ENCODE data around the gene DEFB121. TPM values are rescaled to one million over a fixed set of nuclear protein-coding genes. Genes with fewer than 3 reads are reported as not detected.

The DEFB121 gene
- total and polyA plus RNA-seq, 2 donors (not counting 1 experiment from before 2014, with no cell fraction given), result not detected

DNA sequence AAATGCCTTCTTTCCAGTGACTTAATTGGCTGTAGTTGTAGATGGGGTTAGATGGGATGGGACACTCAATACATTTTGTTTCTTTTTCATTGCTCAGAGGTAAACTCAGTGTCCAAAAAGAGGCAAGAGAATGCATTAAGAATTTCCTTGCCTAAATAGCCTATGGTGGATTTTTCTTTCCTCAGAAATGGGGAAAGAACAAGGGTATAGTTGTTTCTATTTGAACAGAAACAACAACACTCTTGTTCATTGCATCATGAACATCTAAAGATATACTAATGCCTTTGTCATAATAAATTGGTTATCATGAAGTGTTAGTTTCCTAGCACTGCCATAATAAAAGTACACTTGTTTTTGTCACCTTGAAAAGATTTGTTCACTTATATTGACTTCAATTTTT, 19.8 kb upstream of the DEFB121 start:
- no peak for DNase-seq
- ATAC-seq (ENCODE audit: low read depth), result no peak
- ChIA-PET CTCF (no interaction called here), POLR2A (no interaction called here)
- H3K4me1 Mint-ChIP-seq, result no peaks in the 10 kb centered on the region
- no peak overlapping the region for H3K4me2 ChIP-seq (replicated peaks; ENCODE audit: low read depth, low read length, poor library complexity, severe bottlenecking)
- H3K9me3 ChIP-seq (ENCODE audit: control extremely low read depth in 1 of 3, control insufficient read depth in 2 of 3, insufficient read depth in 1 of 3, low read length in 2 of 3), result no peaks in the 10 kb centered on the region
- H3K9me3 Mint-ChIP-seq (ENCODE audit: insufficient read depth), result no peaks in the 10 kb centered on the region
- H4K20me1 ChIP-seq (ENCODE audit: control insufficient read depth, insufficient read depth, low read length, poor library complexity, severe bottlenecking), result no peaks in the 10 kb centered on the region
- H3K9ac ChIP-seq (ENCODE audit: low read length), result no peak overlapping the region
- H2AFZ ChIP-seq (ENCODE audit: insufficient read depth, low read depth, low read length, poor library complexity, severe bottlenecking), result no peak overlapping the region
- no peak overlapping the region for H3K4me3 ChIP-seq (ENCODE audit: control extremely low read depth in 1 of 5, extremely low read depth in 1 of 5, insufficient read depth in 1 of 5, low read depth in 2 of 5, low read length in 4 of 5)
- H3K4me1 ChIP-seq (ENCODE audit: control insufficient read depth in 2 of 2, insufficient read depth in 2 of 2, low read length in 2 of 2), result no peaks in the 10 kb centered on the region
- peaks cover 0 to 3% (median 0%) of the 10 kb centered on the region in 4 experiments for H3K27me3 ChIP-seq (replicated peaks in 1 of 4; ENCODE audit: control extremely low read depth in 1 of 4, control insufficient read depth in 3 of 4, insufficient read depth in 4 of 4, low read length in 3 of 4)
- intact Hi-C loops (cut with micrococcal nuclease), result no loop called here
- no peaks in the 10 kb centered on the region for H3K36me3 ChIP-seq (replicated peaks in 1 of 2; ENCODE audit: control extremely low read depth in 1 of 2, control insufficient read depth in 1 of 2, extremely low read depth in 1 of 2, insufficient read depth in 2 of 2, low read length in 1 of 2)
- TF ChIP-seq EZH2 (IDR thresholded peaks at IDR 0.05; ENCODE audit: borderline replicate concordance, insufficient read depth, low read depth, low read length, poor library complexity, severe bottlenecking) (no peak), CTCF (IDR thresholded peaks at IDR 0.05) (no peak)
- H3K27me3 Mint-ChIP-seq, result peaks cover 6% of the 10 kb centered on the region
- no peak overlapping the region for H3K27ac Mint-ChIP-seq
- no peak overlapping the region for H3K4me3 Mint-ChIP-seq
- no peaks in the 10 kb centered on the region for H3K79me2 ChIP-seq (ENCODE audit: control insufficient read depth, insufficient read depth, low read length)
- H3K27ac ChIP-seq (ENCODE audit: low read length in 2 of 2), result no peak overlapping the region

DNA sequence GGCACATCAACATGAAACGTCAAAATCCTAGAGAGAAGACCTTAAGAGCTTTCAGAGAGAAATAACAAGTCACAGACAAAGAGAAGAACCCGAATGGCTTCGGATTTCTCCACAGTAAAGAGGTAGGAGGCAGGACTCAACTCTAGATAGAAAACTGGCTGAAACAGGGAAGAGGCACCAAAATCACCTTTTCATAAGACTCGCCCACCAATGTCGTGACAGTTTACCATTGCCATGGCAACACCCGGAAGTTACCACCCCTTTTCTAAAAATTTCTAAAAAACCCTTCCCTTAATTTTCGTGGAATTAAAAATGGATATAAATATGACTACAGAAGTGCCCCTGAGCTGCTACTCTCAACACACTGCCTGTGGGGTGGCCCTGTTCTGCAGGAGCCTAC, 12.3 kb upstream of the DEFB121 start:
- no peaks in the 10 kb centered on the region for H4K20me1 ChIP-seq (ENCODE audit: control insufficient read depth, insufficient read depth, low read length, poor library complexity, severe bottlenecking)
- peaks cover 0 to 3% (median 0%) of the 10 kb centered on the region in 4 experiments for H3K27me3 ChIP-seq (replicated peaks in 1 of 4; ENCODE audit: control extremely low read depth in 1 of 4, control insufficient read depth in 3 of 4, insufficient read depth in 4 of 4, low read length in 3 of 4)
- no peaks in the 10 kb centered on the region for H3K4me1 ChIP-seq (ENCODE audit: control insufficient read depth in 2 of 2, insufficient read depth in 2 of 2, low read length in 2 of 2)
- intact Hi-C loops (cut with micrococcal nuclease), result no loop called here
- DNase-seq (no peak), ATAC-seq (ENCODE audit: low read depth) (no peak)
- H3K36me3 ChIP-seq (replicated peaks in 1 of 2; ENCODE audit: control extremely low read depth in 1 of 2, control insufficient read depth in 1 of 2, extremely low read depth in 1 of 2, insufficient read depth in 2 of 2, low read length in 1 of 2), result no peaks in the 10 kb centered on the region
- TF ChIP-seq EZH2 (IDR thresholded peaks at IDR 0.05; ENCODE audit: borderline replicate concordance, insufficient read depth, low read depth, low read length, poor library complexity, severe bottlenecking) (no peak), CTCF (IDR thresholded peaks at IDR 0.05) (no peak)
- no peak overlapping the region for H3K9ac ChIP-seq (ENCODE audit: low read length)
- H3K27ac ChIP-seq (ENCODE audit: low read length in 2 of 2), result no peak overlapping the region
- no peaks in the 10 kb centered on the region for H3K27me3 Mint-ChIP-seq
- H3K4me3 Mint-ChIP-seq, result no peak overlapping the region
- no peaks in the 10 kb centered on the region for H3K79me2 ChIP-seq (ENCODE audit: control insufficient read depth, insufficient read depth, low read length)
- CTCF ChIA-PET, result no interaction called here
- H3K4me2 ChIP-seq (replicated peaks; ENCODE audit: low read depth, low read length, poor library complexity, severe bottlenecking), result no peak overlapping the region
- no CpG with 5 or more reads among the region's 7 CpGs for WGBS (ENCODE audit: insufficient coverage)
- H3K27ac Mint-ChIP-seq, result no peak overlapping the region
- POLR2A ChIA-PET, result no interaction called here
- no peak overlapping the region for H3K4me3 ChIP-seq (ENCODE audit: control extremely low read depth in 1 of 5, extremely low read depth in 1 of 5, insufficient read depth in 1 of 5, low read depth in 2 of 5, low read length in 4 of 5)
- H2AFZ ChIP-seq (ENCODE audit: insufficient read depth, low read depth, low read length, poor library complexity, severe bottlenecking), result no peak overlapping the region
- H3K4me1 Mint-ChIP-seq, result no peaks in the 10 kb centered on the region
- H3K9me3 Mint-ChIP-seq (ENCODE audit: insufficient read depth), result peaks cover 5% of the 10 kb centered on the region
- no peaks in the 10 kb centered on the region for H3K9me3 ChIP-seq (ENCODE audit: control extremely low read depth in 1 of 3, control insufficient read depth in 2 of 3, insufficient read depth in 1 of 3, low read length in 2 of 3)
